Dedifferentiated amniotic fluid mesenchymal stem cell (primary cell): ENCODE data around the gene BIK.
"Not testable (repeated sequence)": the region's sequence is repeated elsewhere in the genome, so short reads cannot be mapped to it uniquely, and the experiment has no call there.

Experiments
- DNase-seq: peaks from one replicate; pipeline ENCODE4 v3.0.0-alpha.2; 2016; ENCODE audit errors: extremely low spot score

The BIK gene

GRCh38 chr22:43134553-43134952 lies 24.0 kb downstream of the BIK start:
- DNase-seq: no peak

- DNase-seq: no peak
These were observed 25.0 kb downstream of the BIK start for GRCh38 chr22:43135565-43135964.

DNA sequence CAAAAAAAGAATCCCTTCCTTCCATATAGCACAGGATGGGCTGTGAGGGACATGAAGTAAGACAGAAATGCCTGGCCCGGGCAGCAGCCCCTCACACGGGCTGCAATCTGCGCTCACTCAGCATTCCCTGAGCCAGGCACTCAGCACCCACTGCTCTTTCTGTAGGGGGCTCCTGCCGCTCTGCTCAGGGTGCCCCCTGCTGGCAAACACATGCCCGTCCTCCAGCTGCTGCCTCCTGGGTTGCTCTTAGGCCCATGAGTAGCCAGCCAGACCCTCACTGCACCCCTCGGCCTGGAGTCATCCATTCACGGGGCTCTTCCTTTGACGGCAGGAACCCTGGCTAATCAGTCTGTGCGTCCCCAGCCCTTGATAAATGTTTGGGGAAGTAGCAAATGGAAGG lies 25.7 kb downstream of the BIK start:
- DNase-seq: no peak

DNA sequence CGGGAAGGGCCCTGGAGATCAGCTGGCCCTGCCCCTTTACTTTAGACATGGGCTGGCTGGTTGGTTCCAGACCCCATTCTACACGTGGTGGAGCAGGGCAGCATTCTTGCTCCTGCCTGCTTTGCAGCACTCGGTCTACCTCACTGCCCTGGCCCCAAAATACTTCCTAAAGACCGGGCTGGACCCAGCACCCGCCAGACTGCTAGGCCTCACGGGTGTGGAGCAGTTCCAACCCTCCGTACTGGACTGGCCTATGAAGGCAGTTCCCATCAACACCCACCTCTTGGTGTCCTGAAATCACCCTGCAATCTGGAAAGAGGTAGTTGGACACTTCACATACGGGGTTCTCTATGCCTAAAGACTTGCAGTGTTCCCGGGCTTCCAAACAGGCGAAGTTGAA lies 26.3 kb downstream of the BIK start:
- no peak for DNase-seq

GRCh38 chr22:43142880-43143562 lies 32.5 kb downstream of the BIK start, which contains the start of gene MCAT:
Gene MCAT (minus strand): TSS chr22:43143398. CDS start chr22:43143348, 50 bp downstream.
- DNase-seq: peak; percentile 67

DNA sequence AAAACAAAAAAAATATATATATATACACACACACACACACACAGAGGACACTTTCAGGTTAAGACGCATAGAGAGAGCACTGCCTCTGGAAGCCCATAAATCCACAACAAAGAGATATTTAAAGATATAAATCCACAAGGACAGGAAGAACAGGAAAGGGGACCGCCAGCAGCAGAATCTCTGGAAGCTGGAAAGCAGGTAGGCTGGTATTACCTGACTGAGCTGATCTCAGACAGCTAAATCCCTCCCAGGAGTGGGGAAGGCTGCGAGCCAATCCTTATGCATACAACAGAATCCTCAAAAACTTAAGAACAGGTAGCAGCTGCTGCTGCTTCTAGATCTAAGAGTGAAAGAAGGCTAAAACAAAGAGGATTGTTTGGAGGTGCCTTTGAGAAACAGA lies 34.4 kb downstream of the BIK start:
- no peak for DNase-seq

- not testable (repeated sequence) for DNase-seq
These were observed 34.8 kb downstream of the BIK start for GRCh38 chr22:43145371-43145770.

GRCh38 chr22:43146332-43146731 lies 35.8 kb downstream of the BIK start:
- not testable (repeated sequence) for DNase-seq

DNA sequence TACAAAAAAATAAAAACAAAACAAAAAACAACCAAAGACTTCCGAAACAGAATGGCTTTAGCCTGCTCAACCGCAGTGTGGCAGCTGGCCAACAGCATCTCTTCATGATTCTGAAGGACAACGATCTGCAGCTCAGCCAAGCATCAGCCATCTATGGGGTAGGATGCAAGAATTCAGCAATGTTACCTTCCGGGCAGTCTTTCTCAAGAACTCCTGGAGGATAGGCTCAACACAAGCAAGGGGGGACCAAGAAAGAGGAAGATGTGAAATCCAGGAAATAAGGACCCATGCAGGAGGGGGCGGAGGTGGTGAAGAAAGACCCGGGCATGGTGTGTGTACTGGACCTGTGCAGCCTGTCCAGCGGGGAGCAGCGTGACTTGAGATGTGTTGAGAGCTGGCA lies 37.3 kb downstream of the BIK start:
- DNase-seq: no peak

- no peak for DNase-seq
These were observed 38.0 kb downstream of the BIK start for GRCh38 chr22:43148581-43148980.

- DNase-seq: no peak
These were observed 40.2 kb downstream of the BIK start for GRCh38 chr22:43150731-43151206.

DNA sequence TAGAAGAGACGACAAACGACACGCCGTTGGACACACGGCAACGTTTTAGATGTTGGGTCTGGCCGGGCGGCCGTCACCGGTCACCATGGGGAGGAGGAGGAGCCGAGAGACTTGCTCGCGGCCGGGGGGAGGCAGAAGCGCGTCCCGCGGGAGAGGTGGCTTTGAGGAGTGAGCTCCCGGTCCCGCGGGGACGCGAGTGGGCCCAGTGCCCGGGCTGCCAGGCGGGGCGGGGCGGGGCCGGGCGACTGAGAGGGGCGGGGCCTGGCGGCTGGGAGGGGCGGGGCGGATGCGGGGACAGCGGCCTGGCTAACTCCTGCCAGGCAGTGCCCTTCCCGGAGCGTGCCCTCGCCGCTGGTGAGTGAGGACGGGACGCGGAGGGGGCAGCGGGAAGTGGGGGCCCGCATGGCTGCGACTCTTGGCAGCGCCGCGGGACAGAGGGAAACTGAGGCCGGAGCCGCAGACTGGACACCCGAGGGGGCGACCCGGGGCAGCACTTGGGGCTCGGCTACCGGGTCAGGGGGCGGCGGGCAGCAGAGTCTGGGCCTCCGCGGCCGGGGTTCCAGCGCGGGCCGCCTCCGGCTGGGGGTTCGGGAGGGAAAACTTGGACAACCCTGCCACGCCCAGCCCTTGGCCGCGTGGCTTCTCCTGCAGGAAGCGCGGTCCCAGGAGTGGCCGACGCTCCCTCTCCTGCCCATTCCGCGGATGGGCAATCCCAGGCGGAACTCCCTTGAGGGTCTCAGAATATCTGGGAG lies 40.9 kb downstream of the BIK start, which contains the start of gene TSPO:
Gene TSPO (plus strand): TSS at position 309 of the 752 bp plus-strand sequence. CDS start 7,680 bp downstream, outside the sequence.
- DNase-seq: peak; percentile 45

- no peak for DNase-seq
These were observed 41.4 kb downstream of the BIK start for GRCh38 chr22:43152003-43152356.

- peak; percentile 75 for DNase-seq
These were observed 42.0 kb downstream of the BIK start for GRCh38 chr22:43152357-43153071.

GRCh38 chr22:43153899-43154298 lies 43.3 kb downstream of the BIK start:
- DNase-seq: no peak

- no peak for DNase-seq
These were observed 44.5 kb downstream of the BIK start for GRCh38 chr22:43154887-43155536.

DNA sequence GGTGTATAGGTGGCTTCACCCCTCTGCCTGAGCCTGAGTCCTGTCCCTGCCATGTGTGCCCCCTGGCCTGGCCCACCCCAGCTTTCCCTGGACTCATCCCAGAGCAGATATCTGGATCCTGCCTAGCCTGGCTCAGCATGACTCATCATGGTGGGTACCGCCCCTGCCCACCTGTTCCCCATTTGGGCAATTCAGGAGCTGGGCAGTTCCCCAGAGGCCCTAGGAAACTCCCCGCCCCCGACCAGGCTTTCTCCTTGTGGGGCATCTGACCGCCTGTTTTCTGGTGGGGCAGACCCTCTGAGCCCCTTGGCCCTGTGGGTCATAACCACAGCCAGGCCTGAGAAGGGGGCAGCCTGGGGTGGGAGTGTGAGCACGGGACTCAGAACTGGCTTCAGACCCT lies 45.2 kb downstream of the BIK start:
- no peak for DNase-seq

DNA sequence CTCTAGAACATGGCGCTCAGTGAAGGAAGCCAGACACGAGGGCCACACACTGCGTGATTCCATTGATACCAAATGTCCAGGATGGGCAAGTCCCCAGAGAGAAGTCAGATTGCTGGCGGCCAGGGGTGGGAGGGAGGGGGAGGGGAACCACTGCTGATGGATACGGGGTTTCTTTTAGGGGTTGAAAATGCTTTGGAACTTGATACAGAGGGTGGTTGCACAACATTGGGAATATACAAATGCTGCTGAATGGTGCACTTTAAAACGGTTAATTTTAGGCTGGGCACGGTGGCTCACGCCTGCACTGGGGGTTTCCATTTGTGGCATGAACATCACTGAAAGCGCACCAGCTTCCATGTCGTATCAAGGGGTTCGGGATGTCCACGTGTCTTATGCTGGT lies 45.9 kb downstream of the BIK start:
- DNase-seq: no peak

DNA sequence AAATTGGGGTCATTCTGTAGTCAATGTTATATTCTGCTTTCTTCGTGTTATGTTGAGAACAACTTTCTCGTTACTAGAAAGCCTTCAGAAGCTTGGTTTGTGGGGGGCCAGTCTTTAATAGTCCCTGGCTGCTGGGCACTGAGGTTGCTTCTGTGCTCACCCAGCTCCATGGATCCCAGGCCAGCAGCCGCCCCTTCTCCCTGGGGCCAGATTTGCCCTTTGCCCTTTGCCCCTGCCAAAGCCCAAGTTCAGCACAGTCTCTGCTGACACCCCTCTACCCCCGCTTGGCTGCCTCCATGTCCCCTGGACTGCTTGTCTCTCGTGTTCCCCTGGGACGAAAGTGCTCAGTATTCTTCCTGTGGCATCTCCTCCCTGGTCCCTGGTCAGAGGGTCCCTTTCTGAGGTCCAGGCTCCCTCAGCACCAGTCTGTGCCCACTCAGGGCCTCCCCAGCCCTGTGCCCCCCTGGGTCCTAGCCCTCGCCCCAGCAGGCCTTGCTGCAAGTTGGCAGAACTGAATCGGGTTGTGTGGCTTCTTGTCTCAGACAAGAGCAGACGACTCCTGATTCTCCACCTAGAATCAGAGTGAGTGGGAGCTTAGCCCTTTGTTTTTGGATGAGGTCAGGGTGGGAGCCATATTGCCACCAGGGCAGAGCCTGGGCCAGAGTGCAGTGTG lies 47.5 kb downstream of the BIK start:
- no peak for DNase-seq

DNA sequence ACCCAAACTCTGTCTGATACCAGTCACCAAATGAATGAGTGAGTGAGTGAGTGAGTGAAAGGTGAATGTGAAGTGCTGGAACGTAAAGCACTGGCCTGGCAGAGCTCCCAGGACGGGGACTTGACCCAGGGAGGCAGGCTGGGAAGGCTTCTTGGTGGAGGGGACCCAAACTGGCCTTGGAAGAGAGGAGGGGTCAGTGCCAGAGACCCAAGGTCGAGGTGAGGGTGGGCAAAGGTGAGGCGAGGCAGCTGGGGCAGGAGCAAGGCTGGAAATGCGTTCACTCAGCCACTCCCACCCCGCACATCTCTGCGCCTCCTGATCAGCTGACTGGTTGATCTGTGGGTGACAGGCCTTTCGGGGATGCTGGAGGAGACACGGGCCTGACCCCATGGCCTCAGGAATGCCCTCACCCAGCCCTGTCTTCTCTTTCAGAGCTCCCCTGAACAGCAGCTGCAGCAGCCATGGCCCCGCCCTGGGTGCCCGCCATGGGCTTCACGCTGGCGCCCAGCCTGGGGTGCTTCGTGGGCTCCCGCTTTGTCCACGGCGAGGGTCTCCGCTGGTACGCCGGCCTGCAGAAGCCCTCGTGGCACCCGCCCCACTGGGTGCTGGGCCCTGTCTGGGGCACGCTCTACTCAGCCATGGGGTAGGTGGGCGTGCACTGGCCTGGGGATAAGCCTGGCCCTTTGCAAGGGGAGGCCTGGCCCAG lies 48.4 kb downstream of the BIK start:
- no peak for DNase-seq
